ENCODE data around the gene TFDP2. TPM values are rescaled to one million over a fixed set of nuclear protein-coding genes. Genes with fewer than 3 reads are reported as not detected.

TFDP2 gene
- total and polyA plus RNA-seq, 9 of the 15 experiments (the other 6 are each of a cell fraction or from before 2014, with no cell fraction given): 95.6 to 179 (median 126) TPM

DNA sequence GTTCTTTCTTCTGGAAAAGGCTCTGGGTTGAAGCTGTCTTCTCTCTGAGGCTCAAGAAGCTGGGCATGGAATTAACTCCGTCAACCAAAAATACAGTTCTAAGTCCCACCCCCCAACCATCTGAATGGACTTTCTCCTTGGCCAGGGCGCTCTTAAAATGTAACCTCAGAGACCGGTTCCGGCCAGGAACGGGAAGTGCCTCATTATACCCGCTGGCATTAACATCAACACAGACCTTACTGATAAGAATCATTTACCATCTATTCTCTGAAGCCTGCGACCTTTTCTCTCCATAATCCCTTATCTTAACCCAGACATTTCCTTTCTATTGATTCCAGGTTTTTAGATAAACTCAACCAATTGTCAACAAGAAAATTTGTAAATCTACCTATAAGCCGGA, 208.3 kb downstream of the TFDP2 start:
- in situ Hi-C loops (cut with MboI): no loop called here
- H3K27ac ChIP-seq (ENCODE audit: extremely low read depth, low read depth, low read length): no peak overlapping the region

DNA sequence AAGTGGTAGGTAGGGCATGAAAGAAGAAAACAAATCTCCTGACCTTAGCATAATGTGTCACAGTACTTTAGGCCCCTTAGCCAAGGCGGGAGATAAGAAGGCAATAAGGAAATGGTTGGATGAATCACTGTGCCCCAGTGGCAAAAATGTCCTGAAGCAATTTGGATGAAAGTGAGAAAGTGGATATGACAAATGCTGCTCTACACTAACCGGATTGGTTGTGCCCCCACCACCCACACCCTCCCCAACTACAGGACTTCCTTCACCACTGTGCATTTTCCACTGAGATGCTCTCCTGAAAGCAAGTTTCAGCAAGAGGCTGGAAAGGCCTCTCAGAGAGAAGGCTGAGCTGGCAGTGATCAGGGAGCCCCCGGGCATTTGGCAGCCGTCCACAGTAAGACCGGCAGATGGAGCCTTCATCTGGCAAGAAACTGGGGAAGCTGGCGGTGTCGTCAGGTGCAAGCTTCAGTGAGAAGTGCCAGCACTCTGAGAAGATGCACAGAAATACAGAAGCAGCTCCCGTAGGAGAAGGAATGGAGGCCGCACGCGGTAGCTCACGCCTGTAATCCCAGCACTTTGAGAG, 209.1 kb downstream of the TFDP2 start:
- Histone ChIP-seq H4K20me1 (replicated peaks; ENCODE audit: control insufficient read depth, insufficient read depth, low read length) (no peaks in the 10 kb centered on the region), H3K36me3 (ENCODE audit: control insufficient read depth, insufficient read depth, low read length) (no peaks in the 10 kb centered on the region), H3K9me3 (replicated peaks; ENCODE audit: control insufficient read depth, insufficient read depth, low read depth, low read length) (no peaks in the 10 kb centered on the region), H3K79me2 (ENCODE audit: control insufficient read depth, insufficient read depth, low read length) (no peaks in the 10 kb centered on the region), H3K4me3 (no peak overlapping the region), H3K4me1 (replicated peaks in 1 of 2; ENCODE audit: control insufficient read depth in 2 of 2, insufficient read depth in 2 of 2, low read length in 2 of 2) (peaks cover 6 to 16% of the 10 kb centered on the region in 2 experiments; a peak in 4 of 5 replicates), H3K4me2 (ENCODE audit: insufficient read depth, low read length) (no peak overlapping the region), H3K9me1 (ENCODE audit: control insufficient read depth, insufficient read depth, low read length) (no peaks in the 10 kb centered on the region), H3K27ac (ENCODE audit: extremely low read depth, low read depth, low read length) (no peak overlapping the region), H3K27me3 (ENCODE audit: control insufficient read depth in 2 of 2, insufficient read depth in 2 of 2, low read length in 2 of 2) (no peaks in the 10 kb centered on the region), H3K9ac (ENCODE audit: insufficient read depth in 1 of 2, low read depth in 2 of 2, low read length in 2 of 2) (no peak overlapping the region), H2AFZ (ENCODE audit: low read depth, low read length) (no peak overlapping the region)
- 69% methylated on average over 11 of the region's 12 CpGs for WGBS (ENCODE audit: insufficient coverage, low coverage, missing lambda C conversion rate)
- in situ Hi-C loops (cut with MboI): no loop called here
- FAIRE-seq (no peak), DNase-seq (ENCODE audit: extremely low read depth in 1 of 4, low spot score in 3 of 4) (no peak), ATAC-seq (no peak)
- intact Hi-C loops (cut with micrococcal nuclease): no loop called here
- TF ChIP-seq, protein P1, sequence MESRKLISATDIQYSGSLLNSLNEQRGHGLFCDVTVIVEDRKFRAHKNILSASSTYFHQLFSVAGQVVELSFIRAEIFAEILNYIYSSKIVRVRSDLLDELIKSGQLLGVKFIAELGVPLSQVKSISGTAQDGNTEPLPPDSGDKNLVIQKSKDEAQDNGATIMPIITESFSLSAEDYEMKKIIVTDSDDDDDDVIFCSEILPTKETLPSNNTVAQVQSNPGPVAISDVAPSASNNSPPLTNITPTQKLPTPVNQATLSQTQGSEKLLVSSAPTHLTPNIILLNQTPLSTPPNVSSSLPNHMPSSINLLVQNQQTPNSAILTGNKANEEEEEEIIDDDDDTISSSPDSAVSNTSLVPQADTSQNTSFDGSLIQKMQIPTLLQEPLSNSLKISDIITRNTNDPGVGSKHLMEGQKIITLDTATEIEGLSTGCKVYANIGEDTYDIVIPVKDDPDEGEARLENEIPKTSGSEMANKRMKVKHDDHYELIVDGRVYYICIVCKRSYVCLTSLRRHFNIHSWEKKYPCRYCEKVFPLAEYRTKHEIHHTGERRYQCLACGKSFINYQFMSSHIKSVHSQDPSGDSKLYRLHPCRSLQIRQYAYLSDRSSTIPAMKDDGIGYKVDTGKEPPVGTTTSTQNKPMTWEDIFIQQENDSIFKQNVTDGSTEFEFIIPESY (CRISPR knock-in tag; IDR thresholded peaks at IDR 0.05): peak; percentile 55
- TF ChIP-seq CC2D1A (IDR thresholded peaks at IDR 0.05): no peak
- POLR2A ChIA-PET: interaction anchor here (0.9 to 1.2 kb wide), 2 partner anchors 13 to 17 kb away, joined by 3 read pairs; no protein-coding TSS in a partner anchor
- no TSS peak for BruUV-seq (replicated peaks)
- CTCF ChIA-PET (ENCODE audit: low intra/inter-chr PET ratio): interaction anchor here (0.7 kb wide), 1 partner anchor 376 kb away, joined by 3 read pairs; no protein-coding TSS in a partner anchor

More for the DNA sequence above, 208.3 kb downstream of the TFDP2 start:
- TF ChIP-seq KDM2B (CRISPR knock-in tag; IDR thresholded peaks at IDR 0.05) (no peak), SPI1 (IDR thresholded peaks at IDR 0.05; ENCODE audit: borderline replicate concordance, low read depth, low read length) (0 out of 2 replicates have a peak, but pooled peaks have one; percentile 43)
- H4K20me1 ChIP-seq (replicated peaks; ENCODE audit: control insufficient read depth, insufficient read depth, low read length): no peaks in the 10 kb centered on the region
- no TSS peak for BruUV-seq (replicated peaks)
- intact Hi-C loops (cut with micrococcal nuclease): no loop called here
- no peak overlapping the region for H3K4me2 ChIP-seq (ENCODE audit: insufficient read depth, low read length)
- no peaks in the 10 kb centered on the region for H3K9me1 ChIP-seq (ENCODE audit: control insufficient read depth, insufficient read depth, low read length)
- no peaks in the 10 kb centered on the region for H3K9me3 ChIP-seq (replicated peaks; ENCODE audit: control insufficient read depth, insufficient read depth, low read depth, low read length)
- no peaks in the 10 kb centered on the region for H3K27me3 ChIP-seq (ENCODE audit: control insufficient read depth in 2 of 2, insufficient read depth in 2 of 2, low read length in 2 of 2)
- DNase-seq (ENCODE audit: extremely low read depth in 1 of 4, low spot score in 3 of 4): no peak
- H2AFZ ChIP-seq (ENCODE audit: low read depth, low read length): no peak overlapping the region
- WGBS (ENCODE audit: insufficient coverage, low coverage, missing lambda C conversion rate): 44% methylated on average over 8 of the region's 8 CpGs
- POLR2A ChIA-PET: interaction anchor here (0.7 to 1.2 kb wide), 3 partner anchors 14 to 1677 kb away, joined by 3 read pairs; no protein-coding TSS in a partner anchor
- H3K4me3 ChIP-seq: no peak overlapping the region
- no peak overlapping the region for H3K9ac ChIP-seq (ENCODE audit: insufficient read depth in 1 of 2, low read depth in 2 of 2, low read length in 2 of 2)
- CTCF ChIA-PET (ENCODE audit: low intra/inter-chr PET ratio): interaction anchor here (0.7 kb wide), 1 partner anchor 377 kb away, joined by 3 read pairs; no protein-coding TSS in a partner anchor
- H3K79me2 ChIP-seq (ENCODE audit: control insufficient read depth, insufficient read depth, low read length): no peaks in the 10 kb centered on the region
- ATAC-seq: no peak
- peaks cover 6 to 16% of the 10 kb centered on the region in 2 experiments; a peak in 4 of 5 replicates for H3K4me1 ChIP-seq (replicated peaks in 1 of 2; ENCODE audit: control insufficient read depth in 2 of 2, insufficient read depth in 2 of 2, low read length in 2 of 2)
- FAIRE-seq: no peak
- H3K36me3 ChIP-seq (ENCODE audit: control insufficient read depth, insufficient read depth, low read length): no peaks in the 10 kb centered on the region

All from K562 (cell line).